ENCODE measurements around the gene PRKG1. TPM values are rescaled to one million over a fixed set of nuclear protein-coding genes. Genes with fewer than 3 reads are reported as not detected.

Gene PRKG1
- total RNA-seq, 6 experiments from 2014 or later, result 1.1 to 2.0 (median 1.3) TPM

- TF ChIP-seq, protein P1, sequence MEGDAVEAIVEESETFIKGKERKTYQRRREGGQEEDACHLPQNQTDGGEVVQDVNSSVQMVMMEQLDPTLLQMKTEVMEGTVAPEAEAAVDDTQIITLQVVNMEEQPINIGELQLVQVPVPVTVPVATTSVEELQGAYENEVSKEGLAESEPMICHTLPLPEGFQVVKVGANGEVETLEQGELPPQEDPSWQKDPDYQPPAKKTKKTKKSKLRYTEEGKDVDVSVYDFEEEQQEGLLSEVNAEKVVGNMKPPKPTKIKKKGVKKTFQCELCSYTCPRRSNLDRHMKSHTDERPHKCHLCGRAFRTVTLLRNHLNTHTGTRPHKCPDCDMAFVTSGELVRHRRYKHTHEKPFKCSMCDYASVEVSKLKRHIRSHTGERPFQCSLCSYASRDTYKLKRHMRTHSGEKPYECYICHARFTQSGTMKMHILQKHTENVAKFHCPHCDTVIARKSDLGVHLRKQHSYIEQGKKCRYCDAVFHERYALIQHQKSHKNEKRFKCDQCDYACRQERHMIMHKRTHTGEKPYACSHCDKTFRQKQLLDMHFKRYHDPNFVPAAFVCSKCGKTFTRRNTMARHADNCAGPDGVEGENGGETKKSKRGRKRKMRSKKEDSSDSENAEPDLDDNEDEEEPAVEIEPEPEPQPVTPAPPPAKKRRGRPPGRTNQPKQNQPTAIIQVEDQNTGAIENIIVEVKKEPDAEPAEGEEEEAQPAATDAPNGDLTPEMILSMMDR (IDR thresholded peaks at IDR 0.05), result no peak
- no peak for TF ChIP-seq POLR2A (IDR thresholded peaks at IDR 0.05)
- Histone ChIP-seq H3K27ac (no peak overlapping the region), H3K4me1 (peaks cover 0 to 7% (median 2%) of the 10 kb centered on the region in 4 donors), H3K9me3 (no peaks in the 10 kb centered on the region), H3K27me3 (peaks cover 3 to 11% of the 10 kb centered on the region in 2 donors), H3K36me3 (no peaks in the 10 kb centered on the region), H3K4me3 (no peak overlapping the region)
- intact Hi-C loops (cut with DNase I), result no loop called here
- ATAC-seq (no peak), DNase-seq (no peak)
- 43% methylated on average over 3 of the region's 3 CpGs for WGBS (ENCODE audit: insufficient coverage, low coverage, low lambda C conversion rate, missing lambda C conversion rate)
These were observed 2.8 kb downstream of the PRKG1 start for GRCh38 chr10:51077074-51077473.

GRCh38 chr10:51077507-51077906 is 3.2 kb downstream of the PRKG1 start:
- DNase-seq, result no peak
- Histone ChIP-seq H3K27ac (no peak overlapping the region), H3K4me1 (peaks cover 0 to 7% (median 2%) of the 10 kb centered on the region in 4 donors), H3K4me3 (peak overlapping the region in 1 of 3 donors; percentile 3), H3K36me3 (no peaks in the 10 kb centered on the region), H3K27me3 (peaks cover 3 to 11% of the 10 kb centered on the region in 2 donors), H3K9me3 (no peaks in the 10 kb centered on the region)
- no peak for TF ChIP-seq POLR2A (IDR thresholded peaks at IDR 0.05)
- TF ChIP-seq, protein P1 (IDR thresholded peaks at IDR 0.05), result no peak
- ATAC-seq, result no peak
- intact Hi-C loops (cut with DNase I), result no loop called here

DNA sequence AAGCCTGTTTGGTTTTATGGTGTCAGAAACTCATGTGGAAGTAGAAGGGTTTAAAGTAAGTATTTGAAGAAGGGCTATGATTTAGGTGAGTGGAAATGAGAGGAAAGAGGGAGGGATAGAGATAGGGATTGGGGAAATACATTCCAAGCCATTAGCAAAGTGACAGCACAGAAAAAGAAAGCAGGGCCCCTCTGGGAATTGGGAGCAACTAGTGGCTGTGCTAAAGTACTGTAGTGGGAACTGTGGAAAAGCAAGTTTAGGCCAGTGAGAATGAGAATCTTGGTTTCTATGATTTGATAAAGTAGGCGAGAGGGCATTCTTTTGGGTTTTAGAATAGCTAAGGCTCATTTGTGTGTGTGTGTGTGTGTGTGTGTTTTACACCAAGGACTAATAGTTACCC is 5.0 kb downstream of the PRKG1 start:
- Histone ChIP-seq H3K27ac (no peak overlapping the region), H3K4me1 (peaks cover 0 to 6% (median 2%) of the 10 kb centered on the region in 4 donors), H3K27me3 (peaks cover 3 to 11% of the 10 kb centered on the region in 2 donors), H3K36me3 (no peaks in the 10 kb centered on the region), H3K9me3 (no peaks in the 10 kb centered on the region), H3K4me3 (no peak overlapping the region)
- ATAC-seq (no peak), DNase-seq (no peak)
- TF ChIP-seq POLR2A (IDR thresholded peaks at IDR 0.05), result no peak
- TF ChIP-seq, protein P1 (IDR thresholded peaks at IDR 0.05), result no peak
- WGBS (ENCODE audit: insufficient coverage, low coverage, low lambda C conversion rate, missing lambda C conversion rate), result 56% methylated on average over 1 of the region's 1 CpG
- intact Hi-C loops (cut with DNase I), result no loop called here

DNA sequence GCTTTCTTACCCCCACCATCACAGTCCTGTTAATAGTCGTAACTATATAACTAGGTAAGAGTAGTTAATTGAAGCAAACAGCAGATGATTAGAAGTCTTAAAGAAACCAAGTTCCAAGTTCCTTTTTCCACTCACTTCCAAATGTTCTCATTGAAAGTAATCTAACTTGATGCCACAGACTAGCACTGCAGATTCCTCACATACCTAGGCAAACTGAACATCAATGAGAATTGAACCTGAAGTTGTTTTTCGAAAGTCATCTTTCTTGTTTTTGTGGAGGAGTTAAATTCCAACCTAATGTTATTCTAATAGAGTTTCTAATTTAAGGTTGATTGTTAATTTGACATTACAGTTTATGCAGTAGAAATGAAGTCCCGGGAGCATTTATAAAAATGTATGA is 5.5 kb downstream of the PRKG1 start:
- WGBS (ENCODE audit: insufficient coverage, low coverage, low lambda C conversion rate, missing lambda C conversion rate), result 51% methylated on average over 3 of the region's 3 CpGs
- Histone ChIP-seq H3K27ac (no peak overlapping the region), H3K4me1 (peaks cover 0 to 2% (median 1%) of the 10 kb centered on the region in 4 donors), H3K27me3 (peaks cover 1 to 10% of the 10 kb centered on the region in 2 donors), H3K9me3 (no peaks in the 10 kb centered on the region), H3K36me3 (no peaks in the 10 kb centered on the region), H3K4me3 (no peak overlapping the region)
- DNase-seq (no peak), ATAC-seq (no peak)
- TF ChIP-seq, protein P1 (IDR thresholded peaks at IDR 0.05), result no peak
- intact Hi-C loops (cut with DNase I), result no loop called here
